ENCODE data around the gene VPS36.
"Not testable (repeated sequence)": the region's sequence is repeated elsewhere in the genome, so short reads cannot be mapped to it uniquely, and the experiment has no call there.

DNA sequence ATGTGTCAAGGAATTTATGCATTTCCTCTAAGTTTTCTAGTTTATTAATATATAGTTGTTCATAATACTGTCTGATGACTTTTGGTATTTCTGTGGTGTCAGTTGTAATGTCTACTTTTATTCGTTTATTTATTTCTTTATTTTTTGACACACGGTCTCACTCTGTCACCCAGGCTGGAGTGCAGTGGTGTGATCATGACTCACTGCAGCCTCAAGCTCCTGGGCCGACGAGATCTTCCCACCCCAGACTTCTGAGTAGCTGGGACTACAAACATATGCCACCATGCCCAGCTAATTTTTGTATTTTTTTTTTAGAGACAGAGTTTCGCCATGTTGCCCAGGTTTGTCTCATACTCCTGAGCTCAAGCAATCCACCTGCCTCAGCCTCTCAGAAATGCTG lies 43.8 kb upstream of the VPS36 start:
- TF ChIP-seq, protein P1, sequence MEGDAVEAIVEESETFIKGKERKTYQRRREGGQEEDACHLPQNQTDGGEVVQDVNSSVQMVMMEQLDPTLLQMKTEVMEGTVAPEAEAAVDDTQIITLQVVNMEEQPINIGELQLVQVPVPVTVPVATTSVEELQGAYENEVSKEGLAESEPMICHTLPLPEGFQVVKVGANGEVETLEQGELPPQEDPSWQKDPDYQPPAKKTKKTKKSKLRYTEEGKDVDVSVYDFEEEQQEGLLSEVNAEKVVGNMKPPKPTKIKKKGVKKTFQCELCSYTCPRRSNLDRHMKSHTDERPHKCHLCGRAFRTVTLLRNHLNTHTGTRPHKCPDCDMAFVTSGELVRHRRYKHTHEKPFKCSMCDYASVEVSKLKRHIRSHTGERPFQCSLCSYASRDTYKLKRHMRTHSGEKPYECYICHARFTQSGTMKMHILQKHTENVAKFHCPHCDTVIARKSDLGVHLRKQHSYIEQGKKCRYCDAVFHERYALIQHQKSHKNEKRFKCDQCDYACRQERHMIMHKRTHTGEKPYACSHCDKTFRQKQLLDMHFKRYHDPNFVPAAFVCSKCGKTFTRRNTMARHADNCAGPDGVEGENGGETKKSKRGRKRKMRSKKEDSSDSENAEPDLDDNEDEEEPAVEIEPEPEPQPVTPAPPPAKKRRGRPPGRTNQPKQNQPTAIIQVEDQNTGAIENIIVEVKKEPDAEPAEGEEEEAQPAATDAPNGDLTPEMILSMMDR (IDR thresholded peaks at IDR 0.05) = not testable (repeated sequence)
- TF ChIP-seq EZH2phosphoT487 (IDR thresholded peaks at IDR 0.05) = not testable (repeated sequence)

Data from neural progenitor cell (in vitro differentiated cells).